Natural killer cell (primary cell): ENCODE results near the gene NUP54. TPM values are rescaled to one million over a fixed set of nuclear protein-coding genes. Genes with fewer than 3 reads are reported as not detected.

Experiments
- ATAC-seq, 3 donors: fragments of 150-1000 bp in 2 of 3; fragments of 200-7000 bp in 1 of 3; cut with Tn5 transposase; 1 replicate in 1 of 3; 2 replicates in 2 of 3; pipeline ENCODE4 v1.10.0; 2021; ENCODE audit warnings: mild to moderate bottlenecking in 2 of 3, moderate library complexity in 2 of 3
- DNase-seq, 2 donors: peaks; one replicate each; pipeline versions ENCODE4 v3.0.0 to v3.0.0-alpha.2; 2013 to 2021; ENCODE audit warnings: mixed read lengths in 1 of 2
- H3K27ac ChIP-seq: one replicate; pipeline ENCODE4 v1.5.1; 2013; ENCODE audit warnings: mild to moderate bottlenecking, low read length
- H3K27me3 ChIP-seq: one replicate; pipeline ENCODE4 v1.6.1; 2013; ENCODE audit warnings: low read length; ENCODE audit not compliant: control insufficient read depth, insufficient read depth
- H3K36me3 ChIP-seq: one replicate; pipeline ENCODE4 v1.6.1; 2013; ENCODE audit warnings: low read length; ENCODE audit not compliant: control insufficient read depth, insufficient read depth
- H3K4me1 ChIP-seq: one replicate; pipeline ENCODE4 v1.6.1; 2013; ENCODE audit warnings: low read length; ENCODE audit not compliant: control insufficient read depth, insufficient read depth
- H3K4me3 ChIP-seq: one replicate; pipeline ENCODE4 v1.5.1; 2013; ENCODE audit warnings: low read length
- H3K9me3 ChIP-seq: one replicate; pipeline ENCODE4 v1.6.1; 2013; ENCODE audit warnings: low read length; ENCODE audit not compliant: control insufficient read depth, insufficient read depth
- H3K27ac Mint-ChIP-seq, 2 donors: one replicate each; pipeline ENCODE4 v1.8.0; 2022; ENCODE audit warnings: mild to moderate bottlenecking in 2 of 2, mixed read lengths in 2 of 2, moderate library complexity in 1 of 2
- H3K27me3 Mint-ChIP-seq, 2 donors: one replicate each; pipeline ENCODE4 v1.8.0; 2022; ENCODE audit warnings: low read depth in 2 of 2, mixed read lengths in 2 of 2
- H3K36me3 Mint-ChIP-seq: one replicate; pipeline ENCODE4 v1.8.0; 2022; ENCODE audit warnings: mixed read lengths
- H3K4me1 Mint-ChIP-seq, 2 donors: one replicate each; pipeline ENCODE4 v1.8.0; 2022; ENCODE audit warnings: mixed read lengths in 2 of 2
- H3K4me3 Mint-ChIP-seq: one replicate; pipeline ENCODE4 v1.8.0; 2022; ENCODE audit warnings: mild to moderate bottlenecking, moderate library complexity, mixed read lengths
- H3K9me3 Mint-ChIP-seq, 2 donors: one replicate each; pipeline ENCODE4 v1.8.0; 2022; ENCODE audit warnings: mixed read lengths in 2 of 2
- CTCF ChIP-seq: fragments of 200-600 bp; IDR thresholded peaks from one replicate; pipeline ENCODE4 v1.8.0; 2022; ENCODE audit warnings: antibody characterized with exemption
- WGBS: methylation state at CpG from one replicate; pipeline ENCODE4 v1.1.7; 2013; ENCODE audit warnings: missing lambda C conversion rate; ENCODE audit not compliant: insufficient coverage; 5-methylcytosine and 5-hydroxymethylcytosine counted together
- intact Hi-C: fragments of 100-400 bp; cut with micrococcal nuclease; formaldehyde crosslinking; loops from one replicate; pipeline ENCODE4 v1.14.2; 2022
- total RNA-seq, 4 donors: library from RNA; stranded (reverse); fragments of 120-200 nt in 1 of 4; gene quantifications; one replicate each; pipeline versions ENCODE4 v1.2.3 to v1.2.4, GENCODE V29; 2013 to 2022

NUP54 gene
- total RNA-seq, 3 donors from 2014 or later (not counting 1 experiment from before 2014, with no cell fraction given) = 102 to 114 (median 108) TPM

GRCh38 chr4:76195326-76195725 is 47.1 kb upstream of the NUP54 start:
- no peak for TF ChIP-seq CTCF
- H3K4me3 Mint-ChIP-seq = no peak overlapping the region
- peaks cover 23 to 33% of the 10 kb centered on the region in 2 donors for H3K4me1 Mint-ChIP-seq
- peaks cover 21% of the 10 kb centered on the region for H3K36me3 ChIP-seq
- H3K9me3 ChIP-seq = peaks cover 6% of the 10 kb centered on the region
- no peak overlapping the region for H3K27ac ChIP-seq
- H3K27me3 Mint-ChIP-seq = no peaks in the 10 kb centered on the region
- H3K27me3 ChIP-seq = no peaks in the 10 kb centered on the region
- ATAC-seq = no peak
- 56% methylated on average over 3 of the region's 3 CpGs for WGBS
- intact Hi-C loops = no loop called here
- H3K4me3 ChIP-seq = no peak overlapping the region
- H3K4me1 ChIP-seq = peaks cover 20% of the 10 kb centered on the region
- H3K27ac Mint-ChIP-seq = no peak overlapping the region
- DNase-seq = no peak
- peaks cover 29% of the 10 kb centered on the region for H3K36me3 Mint-ChIP-seq
- H3K9me3 Mint-ChIP-seq = peaks cover 3 to 5% of the 10 kb centered on the region in 2 donors

DNA sequence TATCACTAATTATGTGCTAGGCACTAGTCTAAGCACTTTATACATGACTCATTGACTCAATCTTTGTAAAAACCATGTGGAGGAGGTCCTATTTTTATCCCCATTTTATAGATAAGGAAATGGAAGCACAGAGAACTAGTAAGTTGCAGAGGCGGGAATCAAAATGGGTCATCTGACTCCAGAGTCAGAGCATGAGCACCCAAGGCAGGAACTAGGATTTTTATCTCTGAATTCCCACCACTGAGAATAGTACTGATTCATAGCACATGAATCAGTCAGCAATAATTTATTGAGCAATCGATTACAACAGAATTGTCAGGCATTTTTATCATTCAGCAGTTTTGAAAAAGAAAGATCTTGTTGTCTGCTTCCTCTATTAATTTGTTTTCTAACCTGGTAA is 46.1 kb upstream of the NUP54 start:
- H3K27ac ChIP-seq = no peak overlapping the region
- DNase-seq (no peak), ATAC-seq (no peak)
- peaks cover 29% of the 10 kb centered on the region for H3K36me3 Mint-ChIP-seq
- H3K4me3 ChIP-seq = no peak overlapping the region
- peaks cover 6% of the 10 kb centered on the region for H3K9me3 ChIP-seq
- peaks cover 3 to 5% of the 10 kb centered on the region in 2 donors for H3K9me3 Mint-ChIP-seq
- H3K27me3 Mint-ChIP-seq = no peaks in the 10 kb centered on the region
- WGBS = 100% methylated on average over 2 of the region's 2 CpGs
- no peak overlapping the region for H3K27ac Mint-ChIP-seq
- no peak overlapping the region for H3K4me3 Mint-ChIP-seq
- intact Hi-C loops = no loop called here
- H3K27me3 ChIP-seq = no peaks in the 10 kb centered on the region
- peaks cover 13 to 24% of the 10 kb centered on the region in 2 donors for H3K4me1 Mint-ChIP-seq
- no peak for TF ChIP-seq CTCF
- H3K36me3 ChIP-seq = peaks cover 23% of the 10 kb centered on the region
- H3K4me1 ChIP-seq = peaks cover 13% of the 10 kb centered on the region

- intact Hi-C loops = no loop called here
- no peak for ATAC-seq
- Mint-ChIP-seq H3K27ac (no peak overlapping the region), H3K9me3 (peaks cover 3 to 5% of the 10 kb centered on the region in 2 donors), H3K4me3 (no peak overlapping the region), H3K36me3 (peaks cover 29% of the 10 kb centered on the region), H3K4me1 (peaks cover 0 to 12% of the 10 kb centered on the region in 2 donors), H3K27me3 (no peaks in the 10 kb centered on the region)
- H3K36me3 ChIP-seq = peaks cover 23% of the 10 kb centered on the region
- no peak for TF ChIP-seq CTCF
- WGBS = 93% methylated on average over 2 of the region's 2 CpGs
- no peaks in the 10 kb centered on the region for H3K4me1 ChIP-seq
- no peak for DNase-seq
- no peak overlapping the region for H3K27ac ChIP-seq
- H3K4me3 ChIP-seq = no peak overlapping the region
- peaks cover 6% of the 10 kb centered on the region for H3K9me3 ChIP-seq
- H3K27me3 ChIP-seq = no peaks in the 10 kb centered on the region
Measured at GRCh38 chr4:76192236-76192635, 44.0 kb upstream of the NUP54 start.

- peaks cover 3 to 5% of the 10 kb centered on the region in 2 donors for H3K9me3 Mint-ChIP-seq
- Histone ChIP-seq H3K4me3 (no peak overlapping the region), H3K27me3 (no peaks in the 10 kb centered on the region), H3K36me3 (peaks cover 14% of the 10 kb centered on the region), H3K4me1 (no peaks in the 10 kb centered on the region), H3K9me3 (peaks cover 6% of the 10 kb centered on the region), H3K27ac (no peak overlapping the region)
- H3K4me1 Mint-ChIP-seq = peaks cover 5% of the 10 kb centered on the region in 2 donors
- H3K27me3 Mint-ChIP-seq = no peaks in the 10 kb centered on the region
- intact Hi-C loops = no loop called here
- no peak for DNase-seq
- peaks cover 18% of the 10 kb centered on the region for H3K36me3 Mint-ChIP-seq
- TF ChIP-seq CTCF = no peak
- H3K27ac Mint-ChIP-seq = no peak overlapping the region
- H3K4me3 Mint-ChIP-seq = no peak overlapping the region
- ATAC-seq = no peak
- WGBS = 93% methylated on average over 3 of the region's 3 CpGs
Measured at GRCh38 chr4:76188557-76188956, 40.4 kb upstream of the NUP54 start.
